Measurements from ENCODE around the gene VAMP7. TPM values are rescaled to one million over a fixed set of nuclear protein-coding genes. Genes with fewer than 3 reads are reported as not detected.
"Not testable (repeated sequence)": the region's sequence is repeated elsewhere in the genome, so short reads cannot be mapped to it uniquely, and the experiment has no call there.

The VAMP7 gene
- total RNA-seq, 1 donor from 2014 or later = 40.6 TPM

GRCh38 chrX:155923200-155923599, 42.1 kb downstream of the VAMP7 start:
- H3K27me3 ChIP-seq (ENCODE audit: control insufficient read depth, insufficient read depth, low read length) = no peaks in the 10 kb centered on the region
- no peak for DNase-seq (ENCODE audit: low read depth)

GRCh38 chrX:155930852-155931618, 49.9 kb downstream of the VAMP7 start:
- not testable (repeated sequence) for H3K36me3 ChIP-seq (ENCODE audit: control insufficient read depth, insufficient read depth, low read length); DNase-seq (ENCODE audit: low read depth); H3K4me3 ChIP-seq (ENCODE audit: low read depth, low read length); H3K27me3 ChIP-seq (ENCODE audit: control insufficient read depth, insufficient read depth, low read length)

More at GRCh38 chrX:155923200-155923599, 42.1 kb downstream of the VAMP7 start:
- TF ChIP-seq CTCF (IDR thresholded peaks at IDR 0.05; ENCODE audit: insufficient read depth, low read length, poor library complexity, severe bottlenecking) = no peak
- Histone ChIP-seq H3K36me3 (ENCODE audit: control insufficient read depth, insufficient read depth, low read length) (no peaks in the 10 kb centered on the region), H3K4me3 (ENCODE audit: low read depth, low read length) (no peak overlapping the region)

- H3K36me3 ChIP-seq (ENCODE audit: control insufficient read depth, insufficient read depth, low read length) = no peaks in the 10 kb centered on the region
- no peak for DNase-seq (ENCODE audit: low read depth)
Measured at GRCh38 chrX:155938132-155938531, 57.0 kb downstream of the VAMP7 start.

GRCh38 chrX:155949098-155949497, 68.0 kb downstream of the VAMP7 start:
- H3K27me3 ChIP-seq (ENCODE audit: control insufficient read depth, insufficient read depth, low read length) = no peaks in the 10 kb centered on the region
- no peak overlapping the region for H3K4me3 ChIP-seq (ENCODE audit: low read depth, low read length)
- no peak for TF ChIP-seq CTCF (IDR thresholded peaks at IDR 0.05; ENCODE audit: insufficient read depth, low read length, poor library complexity, severe bottlenecking)
- no peak for DNase-seq (ENCODE audit: low read depth)
- no peaks in the 10 kb centered on the region for H3K36me3 ChIP-seq (ENCODE audit: control insufficient read depth, insufficient read depth, low read length)

More at GRCh38 chrX:155938132-155938531, 57.0 kb downstream of the VAMP7 start:
- no peak for TF ChIP-seq CTCF (IDR thresholded peaks at IDR 0.05; ENCODE audit: insufficient read depth, low read length, poor library complexity, severe bottlenecking)
- H3K4me3 ChIP-seq (ENCODE audit: low read depth, low read length) = no peak overlapping the region
- H3K27me3 ChIP-seq (ENCODE audit: control insufficient read depth, insufficient read depth, low read length) = no peaks in the 10 kb centered on the region

- TF ChIP-seq CTCF (IDR thresholded peaks at IDR 0.05; ENCODE audit: insufficient read depth, low read length, poor library complexity, severe bottlenecking) = no peak
Measured at GRCh38 chrX:155951237-155951789, 70.2 kb downstream of the VAMP7 start.

GRCh38 chrX:155953055-155953454, 71.9 kb downstream of the VAMP7 start:
- no peak overlapping the region for H3K4me3 ChIP-seq (ENCODE audit: low read depth, low read length)
- TF ChIP-seq CTCF (IDR thresholded peaks at IDR 0.05; ENCODE audit: insufficient read depth, low read length, poor library complexity, severe bottlenecking) = no peak
- H3K27me3 ChIP-seq (ENCODE audit: control insufficient read depth, insufficient read depth, low read length) = no peaks in the 10 kb centered on the region

More at GRCh38 chrX:155951237-155951789, 70.2 kb downstream of the VAMP7 start:
- DNase-seq (ENCODE audit: low read depth) = no peak
- no peaks in the 10 kb centered on the region for H3K36me3 ChIP-seq (ENCODE audit: control insufficient read depth, insufficient read depth, low read length)
- H3K27me3 ChIP-seq (ENCODE audit: control insufficient read depth, insufficient read depth, low read length) = no peaks in the 10 kb centered on the region
- H3K4me3 ChIP-seq (ENCODE audit: low read depth, low read length) = no peak overlapping the region

More at GRCh38 chrX:155953055-155953454, 71.9 kb downstream of the VAMP7 start:
- no peak for DNase-seq (ENCODE audit: low read depth)
- no peaks in the 10 kb centered on the region for H3K36me3 ChIP-seq (ENCODE audit: control insufficient read depth, insufficient read depth, low read length)

All from kidney epithelial cell (primary cell).